A673 (cell line): ENCODE data around the gene PPAN. TPM values are rescaled to one million over a fixed set of nuclear protein-coding genes. Genes with fewer than 3 reads are reported as not detected.

Experiments used
- BruUV-seq: library from RNA; stranded (reverse); fragments of 400-500 nt; replicated peaks from 2 replicates; lab custom pipeline; 2021; lab: Mats Ljungman, UMichigan
- CTCF ChIA-PET: fragments of 300-600 bp; sonication (Branson Sonifier 250); formaldehyde crosslinking; loops from one replicate; lab custom pipeline; 2022; ENCODE audit warnings: antibody characterized with exemption; lab: Charles Lee
- POLR2A ChIA-PET: fragments of 300-600 bp; sonication (Branson Sonifier 250); formaldehyde crosslinking; loops from one replicate; lab custom pipeline; 2022; ENCODE audit warnings: antibody characterized with exemption; ENCODE audit not compliant: low non-redundant PET; lab: Charles Lee
- DNase-seq: peaks from one replicate; pipeline ENCODE4 v3.0.0-alpha.2; 2015; ENCODE audit warnings: low spot score
- H3K27ac ChIP-seq: fragments of 200-600 bp; sonication (generic); 2 replicates; pipeline ENCODE4 v1.5.1; 2016; ENCODE audit warnings: mixed run types, low read depth, mild to moderate bottlenecking, mixed read lengths, antibody characterized with exemption, low read length; ENCODE audit not compliant: poor library complexity, severe bottlenecking
- H3K27me3 ChIP-seq: fragments of 200-600 bp; sonication (generic); replicated peaks from 2 replicates; pipeline ENCODE4 v1.6.1; 2017; ENCODE audit warnings: mixed run types, low read depth, mild to moderate bottlenecking, mixed read lengths, antibody characterized with exemption, low read length; ENCODE audit not compliant: insufficient read depth, poor library complexity
- H3K36me3 ChIP-seq: fragments of 200-600 bp; sonication (generic); 2 replicates; pipeline ENCODE4 v1.6.1; 2016; ENCODE audit warnings: mixed run types, mild to moderate bottlenecking, mixed read lengths, antibody characterized with exemption, low read length; ENCODE audit not compliant: insufficient read depth, poor library complexity, severe bottlenecking
- H3K4me1 ChIP-seq: fragments of 200-600 bp; sonication (generic); 2 replicates; pipeline ENCODE4 v1.6.1; 2017; ENCODE audit warnings: mixed run types, mild to moderate bottlenecking, mixed read lengths, antibody characterized with exemption, low read length; ENCODE audit not compliant: insufficient read depth, poor library complexity, severe bottlenecking
- H3K4me3 ChIP-seq: fragments of 200-600 bp; sonication (generic); 2 replicates; pipeline ENCODE4 v1.5.1; 2016; ENCODE audit warnings: low read depth, mixed run types, mild to moderate bottlenecking, mixed read lengths, low read length; ENCODE audit not compliant: poor library complexity, severe bottlenecking
- H3K9me3 ChIP-seq: fragments of 200-600 bp; sonication (generic); 2 replicates; pipeline ENCODE4 v1.6.1; 2016; ENCODE audit warnings: mixed run types, low read depth, mild to moderate bottlenecking, mixed read lengths, antibody characterized with exemption, low read length; ENCODE audit not compliant: poor library complexity, severe bottlenecking
- CTCF ChIP-seq: fragments of 300-800, 200-600 bp; sonication (generic); conservative IDR thresholded peaks from 2 replicates; pipeline ENCODE4 v1.5.1; 2017; ENCODE audit warnings: low read depth, mild to moderate bottlenecking, antibody characterized with exemption, low read length, moderate library complexity, mixed read lengths
- EZH2 ChIP-seq: fragments of 200-600 bp; sonication (generic); IDR thresholded peaks from 2 replicates; pipeline ENCODE4 v1.6.1; 2017; ENCODE audit warnings: borderline replicate concordance, low read depth, mild to moderate bottlenecking, mixed read lengths, antibody characterized with exemption, low read length; ENCODE audit not compliant: poor library complexity, severe bottlenecking
- intact Hi-C: fragments of 100-400 bp; cut with micrococcal nuclease; formaldehyde crosslinking; loops from one replicate; pipeline ENCODE4 v1.10.0; 2022; ENCODE audit not compliant: unreplicated experiment
- total RNA-seq: library from RNA; stranded (reverse); gene quantifications from 2 replicates; pipeline ENCODE4 v1.2.3, GENCODE V29; 2021

The PPAN gene
- total RNA-seq, 1 experiment from 2014 or later: 132 TPM

GRCh38 chr19:10110076-10110971, 4.2 kb downstream of the PPAN start:
- POLR2A ChIA-PET: no interaction called here
- no peak for DNase-seq
- intact Hi-C loops: loop anchor here (5.0 kb wide), 1 partner anchor 178 kb away; no protein-coding TSS in a partner anchor

GRCh38 chr19:10110972-10111317, 4.8 kb downstream of the PPAN start:
- H3K36me3 ChIP-seq: peaks cover 66% of the 10 kb centered on the region
- TF ChIP-seq CTCF (no peak), EZH2 (no peak)
- intact Hi-C loops: loop anchor here (5.0 kb wide), 1 partner anchor 179 kb away; no protein-coding TSS in a partner anchor
- H3K4me1 ChIP-seq: peaks cover 19% of the 10 kb centered on the region
- no TSS peak for BruUV-seq
- H3K27ac ChIP-seq: no peak overlapping the region
- H3K9me3 ChIP-seq: no peaks in the 10 kb centered on the region
- CTCF ChIA-PET: no interaction called here
- no peaks in the 10 kb centered on the region for H3K27me3 ChIP-seq
- H3K4me3 ChIP-seq: no peak overlapping the region
- no peak for DNase-seq
- POLR2A ChIA-PET: no interaction called here

More at GRCh38 chr19:10110076-10110971, 4.2 kb downstream of the PPAN start:
- H3K4me1 ChIP-seq: peaks cover 25% of the 10 kb centered on the region
- H3K36me3 ChIP-seq: peaks cover 61% of the 10 kb centered on the region
- TF ChIP-seq CTCF: no peak
- TF ChIP-seq EZH2: no peak
- no peak overlapping the region for H3K27ac ChIP-seq
- no peaks in the 10 kb centered on the region for H3K9me3 ChIP-seq
- H3K4me3 ChIP-seq: no peak overlapping the region
- TSS peak; percentile 5 for BruUV-seq
- CTCF ChIA-PET: interaction anchor here (0.6 kb wide), 1 partner anchor 369 kb away, joined by 3 read pairs; no protein-coding TSS in a partner anchor
- no peaks in the 10 kb centered on the region for H3K27me3 ChIP-seq

- no peak for DNase-seq
- no TSS peak for BruUV-seq
- Histone ChIP-seq H3K27ac (peak within 1 kb of the TSS; percentile 30), H3K4me3 (no peak within 1 kb of the TSS), H3K36me3 (peaks cover 71% of the 10 kb centered on the region), H3K4me1 (peaks cover 19% of the 10 kb centered on the region), H3K9me3 (no peaks in the 10 kb centered on the region), H3K27me3 (no peaks in the 10 kb centered on the region)
- CTCF ChIA-PET: interaction anchor here (0.7 kb wide), 1 partner anchor 430 kb away, joined by 5 read pairs; no protein-coding TSS in a partner anchor
- intact Hi-C loops: loop anchor here (5.0 kb wide), 1 partner anchor 179 kb away; no protein-coding TSS in a partner anchor
- no peak for TF ChIP-seq CTCF
- no peak for TF ChIP-seq EZH2
- POLR2A ChIA-PET: no interaction called here
These were observed 5.2 kb downstream of the PPAN start, which contains the start of gene P2RY11 for GRCh38 chr19:10111405-10111811. Gene P2RY11, plus strand, starts transcription at chr19:10111693. Its CDS starts 29 bp downstream, at chr19:10111722.
